Measurements from ENCODE around the gene FCHSD2. TPM values are rescaled to one million over a fixed set of nuclear protein-coding genes. Genes with fewer than 3 reads are reported as not detected.

Gene FCHSD2
- total RNA-seq, 2 donors from 2014 or later, result 14.0 to 17.6 TPM

DNA sequence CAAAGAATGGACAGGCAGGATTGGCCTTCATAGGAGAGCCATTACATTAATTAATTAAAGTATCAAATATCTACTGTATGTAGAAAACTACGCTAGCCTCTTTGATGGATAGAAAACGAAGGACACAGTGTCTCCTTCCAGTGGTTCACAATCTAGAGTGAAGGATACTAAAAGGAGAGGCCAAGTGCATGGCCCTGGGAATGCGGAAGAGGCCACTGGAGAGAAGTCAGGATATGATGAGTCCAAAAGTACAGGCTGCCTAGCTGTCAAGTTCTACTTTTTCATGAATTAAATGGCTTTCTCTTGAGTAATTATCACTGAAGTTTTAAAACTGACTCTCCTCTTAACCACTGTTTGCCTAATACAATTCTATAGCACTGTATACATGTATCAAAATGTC, 286.1 kb downstream of the FCHSD2 start:
- H3K9me3 ChIP-seq (ENCODE audit: control insufficient read depth, low read length), result no peaks in the 10 kb centered on the region
- no peaks in the 10 kb centered on the region for H3K9me3 Mint-ChIP-seq
- H3K27me3 ChIP-seq (ENCODE audit: control insufficient read depth, insufficient read depth, low read length, poor library complexity, severe bottlenecking), result no peaks in the 10 kb centered on the region
- DNase-seq, result no peak
- no peaks in the 10 kb centered on the region for H3K36me3 Mint-ChIP-seq (ENCODE audit: low read depth)
- H3K27me3 Mint-ChIP-seq (ENCODE audit: insufficient read depth), result no peaks in the 10 kb centered on the region
- H3K36me3 ChIP-seq (ENCODE audit: control insufficient read depth, insufficient read depth, low read length), result no peaks in the 10 kb centered on the region
- no peaks in the 10 kb centered on the region for H3K4me1 Mint-ChIP-seq
- no peak overlapping the region for H3K27ac ChIP-seq (ENCODE audit: low read depth, low read length)
- no peak overlapping the region for H3K4me3 ChIP-seq (ENCODE audit: low read length)
- no peaks in the 10 kb centered on the region for H3K4me1 ChIP-seq (ENCODE audit: control insufficient read depth, insufficient read depth, low read length)
- TF ChIP-seq, protein P1, sequence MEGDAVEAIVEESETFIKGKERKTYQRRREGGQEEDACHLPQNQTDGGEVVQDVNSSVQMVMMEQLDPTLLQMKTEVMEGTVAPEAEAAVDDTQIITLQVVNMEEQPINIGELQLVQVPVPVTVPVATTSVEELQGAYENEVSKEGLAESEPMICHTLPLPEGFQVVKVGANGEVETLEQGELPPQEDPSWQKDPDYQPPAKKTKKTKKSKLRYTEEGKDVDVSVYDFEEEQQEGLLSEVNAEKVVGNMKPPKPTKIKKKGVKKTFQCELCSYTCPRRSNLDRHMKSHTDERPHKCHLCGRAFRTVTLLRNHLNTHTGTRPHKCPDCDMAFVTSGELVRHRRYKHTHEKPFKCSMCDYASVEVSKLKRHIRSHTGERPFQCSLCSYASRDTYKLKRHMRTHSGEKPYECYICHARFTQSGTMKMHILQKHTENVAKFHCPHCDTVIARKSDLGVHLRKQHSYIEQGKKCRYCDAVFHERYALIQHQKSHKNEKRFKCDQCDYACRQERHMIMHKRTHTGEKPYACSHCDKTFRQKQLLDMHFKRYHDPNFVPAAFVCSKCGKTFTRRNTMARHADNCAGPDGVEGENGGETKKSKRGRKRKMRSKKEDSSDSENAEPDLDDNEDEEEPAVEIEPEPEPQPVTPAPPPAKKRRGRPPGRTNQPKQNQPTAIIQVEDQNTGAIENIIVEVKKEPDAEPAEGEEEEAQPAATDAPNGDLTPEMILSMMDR (conservative IDR thresholded peaks at IDR 0.05), result no peak
- 94 to 96% methylated on average over 3 of the region's 3 CpGs for WGBS, 2 experiments (ENCODE audit: insufficient coverage in 1 of 2, insufficient read length in 1 of 2)
- no peak overlapping the region for H3K9ac ChIP-seq (ENCODE audit: extremely low read depth, low read length, poor library complexity, severe bottlenecking)
- no peak overlapping the region for H3K27ac Mint-ChIP-seq
- H3K4me3 Mint-ChIP-seq, result no peak overlapping the region

DNA sequence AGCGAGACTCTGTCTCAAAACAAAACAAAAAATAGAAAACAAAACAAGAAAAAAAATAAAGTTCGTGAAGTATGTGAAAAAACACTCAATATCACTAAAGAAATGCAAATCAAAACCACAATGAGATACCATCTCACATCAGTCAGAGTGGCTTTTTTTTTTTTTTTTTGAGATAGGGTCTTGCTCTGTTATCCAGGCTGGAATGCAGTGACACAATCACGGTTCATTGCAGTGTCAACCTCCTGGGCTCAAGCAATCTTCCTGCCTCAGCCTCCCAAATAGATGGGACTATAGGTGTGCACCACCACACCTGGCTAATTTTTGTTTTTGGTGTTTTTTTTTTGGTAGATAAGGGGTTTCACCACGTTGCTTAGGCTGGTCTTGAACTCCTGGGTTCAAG, 290.4 kb downstream of the FCHSD2 start:
- H3K4me3 Mint-ChIP-seq, result no peak overlapping the region

DNA sequence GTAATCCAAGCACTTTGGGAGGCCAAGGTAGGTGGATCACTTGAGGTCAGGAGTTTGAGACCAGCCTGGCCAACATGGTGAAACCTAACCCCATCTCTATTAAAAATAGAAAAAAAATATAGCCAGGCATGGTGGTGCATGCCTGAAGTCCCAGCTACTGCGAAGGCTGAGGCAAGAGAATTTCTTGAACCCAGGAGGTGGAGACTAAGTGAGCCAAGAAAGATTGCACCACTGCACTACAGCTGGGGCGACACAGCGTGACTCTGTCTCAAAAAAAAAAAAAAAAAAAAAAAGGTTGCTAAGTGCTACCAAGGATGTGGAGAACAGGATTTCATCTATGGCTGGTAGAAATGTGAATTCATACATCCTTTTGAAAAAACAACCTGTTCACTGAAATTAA, 291.3 kb downstream of the FCHSD2 start:
- no peaks in the 10 kb centered on the region for H3K27me3 ChIP-seq (ENCODE audit: control insufficient read depth, insufficient read depth, low read length, poor library complexity, severe bottlenecking)
- H3K36me3 ChIP-seq (ENCODE audit: control insufficient read depth, insufficient read depth, low read length), result no peaks in the 10 kb centered on the region
- H3K27ac ChIP-seq (ENCODE audit: low read depth, low read length), result no peak overlapping the region
- no peaks in the 10 kb centered on the region for H3K4me1 Mint-ChIP-seq
- H3K27ac Mint-ChIP-seq, result no peak overlapping the region
- no peaks in the 10 kb centered on the region for H3K4me1 ChIP-seq (ENCODE audit: control insufficient read depth, insufficient read depth, low read length)
- no peak overlapping the region for H3K9ac ChIP-seq (ENCODE audit: extremely low read depth, low read length, poor library complexity, severe bottlenecking)
- 95 to 100% methylated on average over 1 to 3 of the region's 3 CpGs for WGBS, 2 experiments (ENCODE audit: insufficient coverage in 1 of 2, insufficient read length in 1 of 2)
- no peaks in the 10 kb centered on the region for H3K9me3 Mint-ChIP-seq
- no peaks in the 10 kb centered on the region for H3K9me3 ChIP-seq (ENCODE audit: control insufficient read depth, low read length)
- no peak overlapping the region for H3K4me3 Mint-ChIP-seq
- no peak for DNase-seq
- TF ChIP-seq, protein P1 (conservative IDR thresholded peaks at IDR 0.05), result no peak
- no peaks in the 10 kb centered on the region for H3K36me3 Mint-ChIP-seq (ENCODE audit: low read depth)
- no peaks in the 10 kb centered on the region for H3K27me3 Mint-ChIP-seq (ENCODE audit: insufficient read depth)
- H3K4me3 ChIP-seq (ENCODE audit: low read length), result no peak overlapping the region

More for the DNA sequence above, 290.4 kb downstream of the FCHSD2 start:
- no peaks in the 10 kb centered on the region for H3K9me3 ChIP-seq (ENCODE audit: control insufficient read depth, low read length)
- no peak overlapping the region for H3K9ac ChIP-seq (ENCODE audit: extremely low read depth, low read length, poor library complexity, severe bottlenecking)
- WGBS, 2 experiments (ENCODE audit: insufficient coverage in 1 of 2, insufficient read length in 1 of 2), result 94 to 100% methylated on average over 2 to 4 of the region's 4 CpGs
- H3K27ac ChIP-seq (ENCODE audit: low read depth, low read length), result no peak overlapping the region
- Mint-ChIP-seq H3K27me3 (ENCODE audit: insufficient read depth) (no peaks in the 10 kb centered on the region), H3K36me3 (ENCODE audit: low read depth) (no peaks in the 10 kb centered on the region), H3K9me3 (no peaks in the 10 kb centered on the region), H3K27ac (no peak overlapping the region), H3K4me1 (no peaks in the 10 kb centered on the region)
- no peak for DNase-seq
- H3K4me1 ChIP-seq (ENCODE audit: control insufficient read depth, insufficient read depth, low read length), result no peaks in the 10 kb centered on the region
- no peak overlapping the region for H3K4me3 ChIP-seq (ENCODE audit: low read length)
- no peaks in the 10 kb centered on the region for H3K27me3 ChIP-seq (ENCODE audit: control insufficient read depth, insufficient read depth, low read length, poor library complexity, severe bottlenecking)
- TF ChIP-seq, protein P1 (conservative IDR thresholded peaks at IDR 0.05), result no peak
- H3K36me3 ChIP-seq (ENCODE audit: control insufficient read depth, insufficient read depth, low read length), result no peaks in the 10 kb centered on the region
